HEK293T (cell line): Measurements from ENCODE around the gene ANKLE1.

Experiments
- BHLHE40 ChIP-seq: fragments of 450-650 bp; IDR thresholded peaks from 2 replicates; pipeline ENCODE4 v1.6.1; 2016; ENCODE audit warnings: mild to moderate bottlenecking, moderate library complexity, borderline replicate concordance
- FOXA1 ChIP-seq: fragments of 450-650 bp; IDR thresholded peaks from 2 replicates; pipeline ENCODE4 v1.6.1; 2016; ENCODE audit warnings: mild to moderate bottlenecking
- FOXM1 ChIP-seq: fragments of 450-650 bp; IDR thresholded peaks from 2 replicates; pipeline ENCODE4 v1.6.1; 2017; ENCODE audit warnings: mild to moderate bottlenecking, borderline replicate concordance
- LEF1 ChIP-seq: fragments of 450-650 bp; IDR thresholded peaks from 2 replicates; pipeline ENCODE4 v1.6.1; 2017; ENCODE audit warnings: mild to moderate bottlenecking, borderline replicate concordance
- NFRKB ChIP-seq: fragments of 450-650 bp; IDR thresholded peaks from 2 replicates; pipeline ENCODE4 v1.6.1; 2016; ENCODE audit warnings: mild to moderate bottlenecking, moderate library complexity
- SP1 ChIP-seq: fragments of 450-650 bp; IDR thresholded peaks from 2 replicates; pipeline ENCODE4 v1.6.1; 2017
- SUZ12 ChIP-seq: fragments of 450-650 bp; IDR thresholded peaks from 2 replicates; pipeline ENCODE4 v1.6.1; 2016; ENCODE audit warnings: mild to moderate bottlenecking
- ZNF384 ChIP-seq: fragments of 450-650 bp; IDR thresholded peaks from 2 replicates; pipeline ENCODE4 v1.6.1; 2016
- TF ChIP-seq, protein P1 (sequence below): fragments of 450-650 bp; IDR thresholded peaks from 2 replicates; pipeline ENCODE4 v1.6.1; 2016

DNA sequence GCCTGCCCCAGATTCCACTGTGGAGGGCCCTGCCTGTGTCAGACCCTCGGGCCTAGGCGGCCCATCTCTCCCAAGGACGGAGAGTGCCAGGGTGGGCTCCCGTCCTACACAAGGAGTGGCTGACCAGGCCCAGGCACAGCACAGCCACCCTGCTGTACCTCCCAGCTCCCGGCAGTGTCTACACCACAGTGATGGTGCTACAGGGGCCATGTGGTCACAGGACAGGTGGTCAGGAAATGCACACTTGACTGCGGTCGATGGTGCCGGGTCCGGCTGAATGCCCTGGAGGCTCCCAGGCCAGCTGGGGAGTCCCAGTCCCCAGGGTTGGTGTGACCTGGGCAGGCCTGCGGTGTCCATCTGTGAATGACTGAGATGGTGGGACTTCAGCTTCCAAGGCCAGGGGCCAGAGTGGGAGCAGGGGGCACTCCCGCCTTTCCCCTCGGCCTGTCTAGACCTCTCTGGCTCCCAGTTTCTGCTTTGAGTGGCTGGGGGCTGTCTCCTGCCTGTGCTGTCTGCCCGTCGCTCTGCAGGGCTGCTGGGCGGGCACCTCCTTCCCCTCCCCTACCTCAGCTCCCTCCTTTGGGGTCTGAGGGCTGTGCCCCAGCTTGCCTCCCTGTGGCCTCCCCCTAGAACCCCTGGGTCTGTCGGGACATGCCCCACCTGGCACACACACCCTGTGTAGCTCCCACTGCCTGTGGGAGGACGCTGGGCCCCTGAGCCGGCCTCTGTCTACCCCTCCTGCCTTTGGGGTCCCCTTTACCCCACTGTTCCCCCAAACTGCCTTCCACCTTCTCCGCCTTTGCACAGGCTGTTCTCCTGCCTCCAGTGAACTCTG lies 40.2 kb downstream of the ANKLE1 start:
- TF ChIP-seq ZNF384 (no peak), SP1 (no peak), SUZ12 (no peak), NFRKB (no peak), FOXM1 (no peak), LEF1 (no peak), BHLHE40 (no peak), FOXA1 (no peak)
- TF ChIP-seq, protein P1, sequence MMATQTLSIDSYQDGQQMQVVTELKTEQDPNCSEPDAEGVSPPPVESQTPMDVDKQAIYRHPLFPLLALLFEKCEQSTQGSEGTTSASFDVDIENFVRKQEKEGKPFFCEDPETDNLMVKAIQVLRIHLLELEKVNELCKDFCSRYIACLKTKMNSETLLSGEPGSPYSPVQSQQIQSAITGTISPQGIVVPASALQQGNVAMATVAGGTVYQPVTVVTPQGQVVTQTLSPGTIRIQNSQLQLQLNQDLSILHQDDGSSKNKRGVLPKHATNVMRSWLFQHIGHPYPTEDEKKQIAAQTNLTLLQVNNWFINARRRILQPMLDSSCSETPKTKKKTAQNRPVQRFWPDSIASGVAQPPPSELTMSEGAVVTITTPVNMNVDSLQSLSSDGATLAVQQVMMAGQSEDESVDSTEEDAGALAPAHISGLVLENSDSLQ = no peak
